Measurements from ENCODE around the gene LRIG2. TPM values are rescaled to one million over a fixed set of nuclear protein-coding genes. Genes with fewer than 3 reads are reported as not detected.
A peak's percentile ranks its signal among the peaks of the same experiment; 100 is the strongest.
"Not testable (repeated sequence)": the region's sequence is repeated elsewhere in the genome, so short reads cannot be mapped to it uniquely, and the experiment has no call there.

The LRIG2 gene
- total and polyA plus RNA-seq, 4 donors, result 1.8 to 24.7 (median 9.3) TPM

DNA sequence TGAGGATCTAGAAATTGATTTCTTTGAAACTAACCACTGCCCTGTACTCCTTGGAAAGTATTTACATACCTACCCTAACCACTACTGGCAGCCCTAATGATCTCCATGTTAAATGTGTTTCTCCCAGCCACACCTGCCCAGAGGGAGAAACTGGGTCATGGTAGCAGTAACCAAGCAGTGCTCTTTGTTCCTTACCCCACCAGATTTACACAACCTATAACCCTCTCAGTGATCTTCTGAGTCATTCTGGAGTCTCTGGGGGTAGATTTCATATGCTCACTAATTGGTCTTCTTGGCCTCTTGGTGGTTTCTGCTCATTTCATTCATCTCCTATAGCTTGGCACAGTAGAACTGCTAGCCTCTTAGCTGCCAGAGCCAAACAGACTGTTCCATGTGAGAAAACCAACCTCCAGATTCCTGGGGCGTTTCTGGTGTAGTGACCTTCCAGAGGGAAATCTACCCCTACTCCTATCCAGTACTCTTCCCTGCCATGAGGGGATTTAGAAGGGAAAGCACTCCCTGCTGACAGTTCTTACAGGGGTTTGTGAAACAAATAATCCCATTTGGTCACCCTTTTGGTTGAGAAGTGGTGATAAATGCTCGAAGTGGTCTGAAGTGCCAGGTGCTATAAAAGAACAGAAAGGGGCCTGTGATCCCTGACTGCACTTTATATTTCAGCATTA, 36.2 kb upstream of the LRIG2 start:
- intact Hi-C loops (cut with DNase I), result no loop called here
- no peaks in the 10 kb centered on the region for H3K9me3 ChIP-seq (ENCODE audit: control insufficient read depth, low read length)
- ATAC-seq (ENCODE audit: low FRiP score), result no peak
- 56 to 75% methylated on average over 2 of the region's 2 CpGs for WGBS, 2 donors
- H3K4me3 ChIP-seq (ENCODE audit: low read length in 2 of 2), result no peak overlapping the region
- H3K27me3 ChIP-seq (ENCODE audit: control insufficient read depth in 1 of 2, insufficient read depth in 2 of 2, low read length in 1 of 2), result no peaks in the 10 kb centered on the region
- H3K27ac ChIP-seq (ENCODE audit: low read depth in 1 of 2, low read length in 2 of 2), result no peak overlapping the region
- no peaks in the 10 kb centered on the region for H3K4me1 ChIP-seq (ENCODE audit: control insufficient read depth in 1 of 2, insufficient read depth in 2 of 2, low read length in 2 of 2)
- DNase-seq, result no peak
- no peaks in the 10 kb centered on the region for H3K36me3 ChIP-seq (ENCODE audit: control insufficient read depth in 1 of 2, insufficient read depth in 2 of 2, low read length in 1 of 2)

DNA sequence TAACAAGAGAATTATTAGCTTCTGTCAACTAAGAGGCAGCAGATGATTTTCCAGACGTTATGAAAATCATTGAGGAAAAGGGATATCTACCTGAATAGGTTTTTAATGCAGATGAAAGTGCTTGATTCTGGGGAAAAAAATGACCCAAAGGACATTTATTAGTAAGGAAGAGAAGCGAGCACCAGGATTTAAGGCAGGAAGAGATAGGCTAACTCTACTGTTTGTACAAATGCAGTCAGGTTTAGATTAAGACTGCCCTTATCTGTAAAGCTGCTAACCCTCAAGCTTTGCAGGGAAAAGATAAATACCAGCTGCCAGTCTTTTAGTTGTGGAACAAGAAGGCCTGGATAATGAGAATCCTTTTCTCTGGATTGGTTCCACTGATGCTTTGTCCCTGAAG, 33.0 kb upstream of the LRIG2 start:
- Histone ChIP-seq H3K27ac (ENCODE audit: low read depth in 1 of 2, low read length in 2 of 2) (no peak overlapping the region), H3K4me1 (ENCODE audit: control insufficient read depth in 1 of 2, insufficient read depth in 2 of 2, low read length in 2 of 2) (no peaks in the 10 kb centered on the region), H3K27me3 (ENCODE audit: control insufficient read depth in 1 of 2, insufficient read depth in 2 of 2, low read length in 1 of 2) (no peaks in the 10 kb centered on the region), H3K9me3 (ENCODE audit: control insufficient read depth, low read length) (no peaks in the 10 kb centered on the region), H3K36me3 (ENCODE audit: control insufficient read depth in 1 of 2, insufficient read depth in 2 of 2, low read length in 1 of 2) (no peaks in the 10 kb centered on the region), H3K4me3 (ENCODE audit: low read length in 2 of 2) (no peak overlapping the region)
- DNase-seq (no peak), ATAC-seq (ENCODE audit: low FRiP score) (no peak)
- 32 to 41% methylated on average over 2 of the region's 2 CpGs for WGBS, 2 donors
- intact Hi-C loops (cut with DNase I), result loop anchor here (5.0 kb wide), 2 partner anchors 83 to 233 kb away; partner anchors contain the start of gene SLC16A1 (in 1 of the 2)

DNA sequence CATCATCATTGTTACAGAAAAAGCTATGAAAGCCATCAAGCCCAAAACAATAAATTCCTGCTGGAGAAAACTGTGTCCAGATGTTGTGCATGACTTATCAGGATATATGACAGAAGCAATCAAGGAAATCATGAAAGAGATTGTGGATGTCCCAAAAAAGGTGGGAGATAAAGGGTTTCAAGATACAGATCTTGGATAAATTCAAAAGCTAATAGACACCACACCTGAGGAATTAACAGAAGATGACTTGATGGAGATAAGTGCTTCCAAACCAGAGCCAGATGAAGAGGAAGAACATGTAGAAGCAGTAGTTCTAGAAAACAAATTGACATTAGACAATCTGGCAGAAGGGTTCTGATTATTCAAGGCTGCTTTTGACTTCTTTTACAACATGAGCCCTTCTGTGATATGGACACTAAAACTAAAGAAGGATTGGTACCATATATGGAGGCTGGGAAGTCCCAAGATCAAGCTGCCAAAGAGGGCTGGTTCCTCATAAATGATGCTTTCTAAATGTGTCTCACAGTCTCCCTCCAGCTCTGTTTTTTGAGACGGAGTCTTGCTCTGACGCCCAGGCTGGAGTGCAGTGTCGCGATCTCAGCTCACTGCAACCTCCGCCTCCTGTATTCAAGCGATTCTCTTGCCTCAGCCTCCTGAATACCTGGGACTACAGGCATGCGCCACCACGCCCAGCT, 32.1 kb upstream of the LRIG2 start:
- intact Hi-C loops (cut with DNase I), result loop anchor here (5.0 kb wide), 2 partner anchors 84 to 234 kb away; partner anchors contain the start of gene SLC16A1 (in 1 of the 2)
- 76 to 80% methylated on average over 8 of the region's 8 CpGs for WGBS, 2 donors
- ATAC-seq (ENCODE audit: low FRiP score), result no peak

DNA sequence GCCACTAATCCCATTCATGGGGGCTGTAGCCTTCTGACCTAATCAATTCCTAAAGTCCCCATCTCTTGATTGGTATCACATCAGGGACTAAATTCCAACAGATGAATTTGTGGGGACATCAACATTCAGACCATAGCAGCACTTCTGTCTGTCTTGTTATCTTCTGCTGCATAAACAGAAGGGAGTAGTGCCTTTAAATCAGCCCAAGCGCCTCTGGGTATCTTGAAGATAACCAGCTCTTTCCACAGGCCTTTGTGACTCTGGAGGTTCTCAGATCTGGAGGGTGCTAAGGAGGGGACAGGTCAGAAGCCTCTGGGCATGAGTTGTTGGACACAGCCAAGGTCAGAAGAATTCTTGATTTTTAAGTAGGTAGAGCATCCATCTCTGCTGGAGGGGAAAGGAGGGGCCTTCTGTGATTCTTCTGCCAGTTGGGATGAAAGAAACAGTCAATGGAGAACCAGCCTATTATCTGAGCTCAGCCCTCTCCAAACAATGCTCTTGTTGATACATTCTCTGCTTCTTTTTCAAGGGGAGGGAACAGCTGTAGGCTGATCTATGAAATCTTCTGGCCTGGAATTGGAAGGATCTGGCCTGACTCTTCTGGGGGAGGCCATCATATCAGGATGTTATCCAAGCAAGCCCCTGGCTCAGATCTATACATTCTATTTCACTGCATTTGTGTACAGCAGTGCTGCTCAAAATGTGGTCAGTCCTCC, 31.3 kb upstream of the LRIG2 start:
- no peaks in the 10 kb centered on the region for H3K36me3 ChIP-seq (ENCODE audit: control insufficient read depth in 1 of 2, insufficient read depth in 2 of 2, low read length in 1 of 2)

More for the DNA sequence above, 32.1 kb upstream of the LRIG2 start:
- Histone ChIP-seq H3K36me3 (ENCODE audit: control insufficient read depth in 1 of 2, insufficient read depth in 2 of 2, low read length in 1 of 2) (no peaks in the 10 kb centered on the region), H3K9me3 (ENCODE audit: control insufficient read depth, low read length) (no peaks in the 10 kb centered on the region), H3K4me3 (ENCODE audit: low read length in 2 of 2) (no peak overlapping the region), H3K27ac (ENCODE audit: low read depth in 1 of 2, low read length in 2 of 2) (no peak overlapping the region), H3K4me1 (ENCODE audit: control insufficient read depth in 1 of 2, insufficient read depth in 2 of 2, low read length in 2 of 2) (no peaks in the 10 kb centered on the region), H3K27me3 (ENCODE audit: control insufficient read depth in 1 of 2, insufficient read depth in 2 of 2, low read length in 1 of 2) (no peaks in the 10 kb centered on the region)
- DNase-seq, result no peak

DNA sequence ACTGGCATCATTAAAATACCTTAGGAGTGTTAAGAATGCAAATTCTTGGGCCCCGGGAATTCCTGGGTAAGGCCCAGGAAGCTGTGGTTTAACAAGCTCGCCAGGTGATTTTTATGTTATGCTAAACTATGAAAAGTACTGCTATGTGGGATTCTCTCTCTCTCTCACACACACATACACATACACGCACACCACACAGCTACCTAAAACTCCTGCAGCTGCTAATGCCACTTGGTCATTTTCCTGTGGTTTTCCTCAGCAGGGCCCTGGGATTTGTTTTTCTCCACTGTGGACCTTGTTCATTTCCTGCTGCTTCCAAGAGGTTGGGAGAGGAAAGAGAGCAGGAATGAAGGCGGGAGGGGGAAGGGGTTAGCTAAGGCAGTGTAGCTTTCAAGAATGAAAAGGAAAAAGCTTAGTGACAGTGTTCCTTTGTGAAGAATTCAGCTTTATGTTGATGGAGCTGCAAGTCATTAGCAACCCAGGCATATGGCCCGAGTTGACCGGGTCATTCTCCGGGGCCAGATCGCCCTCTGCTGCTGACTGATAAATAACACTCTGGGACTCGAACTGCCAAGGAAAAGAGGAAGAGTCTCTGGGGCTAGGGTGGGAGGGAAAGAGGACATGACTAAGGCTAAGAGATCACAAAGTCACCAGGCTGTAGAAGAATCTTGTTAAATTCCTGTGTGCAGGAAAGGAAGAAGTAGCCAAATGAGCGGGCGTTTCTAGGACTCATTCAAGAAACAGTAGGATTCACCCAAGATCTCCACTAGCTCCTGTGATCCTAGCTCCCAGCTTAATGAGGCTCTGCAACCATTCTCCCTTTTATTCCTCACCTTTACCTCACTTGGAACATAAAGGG, 30.5 kb upstream of the LRIG2 start:
- H3K36me3 ChIP-seq (ENCODE audit: control insufficient read depth in 1 of 2, insufficient read depth in 2 of 2, low read length in 1 of 2), result no peaks in the 10 kb centered on the region
- H3K4me3 ChIP-seq (ENCODE audit: low read length in 2 of 2), result no peak overlapping the region
- intact Hi-C loops (cut with DNase I), result loop anchor here (1.0 to 5.0 kb wide), 6 partner anchors 85 to 326 kb away; partner anchors contain the start of gene SLC16A1 (in 1 of the 2)
- H3K27ac ChIP-seq (ENCODE audit: low read depth in 1 of 2, low read length in 2 of 2), result no peak overlapping the region
- H3K4me1 ChIP-seq (ENCODE audit: control insufficient read depth in 1 of 2, insufficient read depth in 2 of 2, low read length in 2 of 2), result no peaks in the 10 kb centered on the region
- no peaks in the 10 kb centered on the region for H3K9me3 ChIP-seq (ENCODE audit: control insufficient read depth, low read length)
- ATAC-seq (ENCODE audit: low FRiP score), result peak; percentile 91
- 19 to 26% methylated on average over 11 of the region's 11 CpGs for WGBS, 2 donors
- no peaks in the 10 kb centered on the region for H3K27me3 ChIP-seq (ENCODE audit: control insufficient read depth in 1 of 2, insufficient read depth in 2 of 2, low read length in 1 of 2)
- DNase-seq, result peak; percentile 83 to 90

More for the DNA sequence above, 31.3 kb upstream of the LRIG2 start:
- Histone ChIP-seq H3K4me1 (ENCODE audit: control insufficient read depth in 1 of 2, insufficient read depth in 2 of 2, low read length in 2 of 2) (no peaks in the 10 kb centered on the region), H3K9me3 (ENCODE audit: control insufficient read depth, low read length) (no peaks in the 10 kb centered on the region), H3K27me3 (ENCODE audit: control insufficient read depth in 1 of 2, insufficient read depth in 2 of 2, low read length in 1 of 2) (no peaks in the 10 kb centered on the region), H3K27ac (ENCODE audit: low read depth in 1 of 2, low read length in 2 of 2) (no peak overlapping the region), H3K4me3 (ENCODE audit: low read length in 2 of 2) (no peak overlapping the region)
- ATAC-seq (ENCODE audit: low FRiP score) (no peak), DNase-seq (no peak)
- 46 to 53% methylated on average over 1 of the region's 1 CpG for WGBS, 2 donors
- intact Hi-C loops (cut with DNase I), result loop anchor here (1.0 to 5.0 kb wide), 6 partner anchors 84 to 325 kb away; partner anchors contain the start of gene SLC16A1 (in 1 of the 2)

DNA sequence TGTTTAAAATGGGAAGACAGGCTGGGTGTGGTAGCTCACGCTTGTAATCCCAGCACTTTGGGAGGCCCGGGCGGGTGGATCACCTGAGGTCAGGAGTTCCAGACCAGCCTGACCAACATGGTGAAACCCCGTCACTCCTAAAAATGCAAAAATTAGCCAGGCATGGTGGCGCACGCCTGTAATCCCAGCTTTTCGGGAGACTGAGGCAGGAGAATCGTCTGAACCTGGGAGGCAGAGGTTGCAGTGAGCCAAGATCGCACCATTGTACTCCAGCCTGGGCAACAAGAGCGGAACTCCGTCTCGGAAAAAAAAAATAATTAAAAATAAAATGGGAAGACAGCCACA, 29.9 kb upstream of the LRIG2 start:
- WGBS, 2 donors, result 63 to 71% methylated on average over 12 of the region's 12 CpGs
- not testable (repeated sequence) for H3K4me1 ChIP-seq (ENCODE audit: control insufficient read depth in 1 of 2, insufficient read depth in 2 of 2, low read length in 2 of 2); H3K27ac ChIP-seq (ENCODE audit: low read depth in 1 of 2, low read length in 2 of 2); H3K9me3 ChIP-seq (ENCODE audit: control insufficient read depth, low read length); ATAC-seq (ENCODE audit: low FRiP score); H3K4me3 ChIP-seq (ENCODE audit: low read length in 2 of 2); DNase-seq; H3K36me3 ChIP-seq (ENCODE audit: control insufficient read depth in 1 of 2, insufficient read depth in 2 of 2, low read length in 1 of 2); H3K27me3 ChIP-seq (ENCODE audit: control insufficient read depth in 1 of 2, insufficient read depth in 2 of 2, low read length in 1 of 2)
- intact Hi-C loops (cut with DNase I), result loop anchor here (2.0 to 5.0 kb wide), 4 partner anchors 86 to 326 kb away; partner anchors contain the start of gene SLC16A1 (in 1 of the 2)

DNA sequence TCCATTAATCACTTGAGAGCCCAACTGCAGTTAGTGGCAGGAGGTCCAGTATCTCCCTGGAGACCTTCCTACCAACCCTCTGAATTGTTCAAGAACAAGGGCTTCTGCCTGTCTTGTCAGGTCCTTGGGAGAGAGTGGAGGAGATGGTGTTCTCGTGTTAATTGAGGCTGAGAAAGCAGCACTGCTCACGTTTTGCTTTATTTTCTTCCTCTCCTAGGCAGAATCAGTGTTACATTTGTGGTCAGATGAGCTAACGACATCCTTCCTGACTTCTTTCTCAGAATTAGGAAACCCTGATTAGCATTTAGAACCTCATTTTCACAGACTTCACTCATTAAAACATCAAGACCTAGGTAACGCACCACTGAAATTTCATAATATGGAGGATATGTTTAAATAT, 26.4 kb upstream of the LRIG2 start:
- intact Hi-C loops (cut with DNase I), result no loop called here
- ATAC-seq (ENCODE audit: low FRiP score) (no peak), DNase-seq (no peak)
- Histone ChIP-seq H3K4me1 (ENCODE audit: control insufficient read depth in 1 of 2, insufficient read depth in 2 of 2, low read length in 2 of 2) (no peaks in the 10 kb centered on the region), H3K4me3 (ENCODE audit: low read length in 2 of 2) (no peak overlapping the region), H3K27me3 (ENCODE audit: control insufficient read depth in 1 of 2, insufficient read depth in 2 of 2, low read length in 1 of 2) (no peaks in the 10 kb centered on the region), H3K9me3 (ENCODE audit: control insufficient read depth, low read length) (no peaks in the 10 kb centered on the region), H3K27ac (ENCODE audit: low read depth in 1 of 2, low read length in 2 of 2) (no peak overlapping the region), H3K36me3 (ENCODE audit: control insufficient read depth in 1 of 2, insufficient read depth in 2 of 2, low read length in 1 of 2) (no peaks in the 10 kb centered on the region)
- 65 to 76% methylated on average over 4 of the region's 4 CpGs for WGBS, 2 donors

DNA sequence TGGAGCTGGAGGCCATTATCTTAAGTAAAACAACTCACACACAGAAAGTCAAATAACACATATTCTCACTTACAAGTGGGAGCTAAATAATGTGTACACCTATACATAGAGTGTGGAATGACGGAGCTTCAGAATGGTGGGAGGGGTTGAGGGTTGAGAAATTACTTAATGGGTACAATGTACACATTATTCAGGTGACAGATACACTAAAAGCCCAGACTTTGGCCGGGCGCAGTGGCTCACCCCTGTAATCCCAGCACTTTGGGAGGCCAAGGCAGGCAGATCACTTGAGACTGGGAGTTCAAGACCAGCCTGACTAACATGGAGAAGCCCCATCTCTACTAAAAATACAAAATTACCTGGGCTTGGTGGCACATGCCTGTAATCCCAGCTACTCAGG, 24.9 kb upstream of the LRIG2 start:
- ATAC-seq (ENCODE audit: low FRiP score), result no peak
- Histone ChIP-seq H3K4me1 (ENCODE audit: control insufficient read depth in 1 of 2, insufficient read depth in 2 of 2, low read length in 2 of 2) (no peaks in the 10 kb centered on the region), H3K36me3 (ENCODE audit: control insufficient read depth in 1 of 2, insufficient read depth in 2 of 2, low read length in 1 of 2) (no peaks in the 10 kb centered on the region), H3K4me3 (ENCODE audit: low read length in 2 of 2) (no peak overlapping the region), H3K9me3 (ENCODE audit: control insufficient read depth, low read length) (no peaks in the 10 kb centered on the region), H3K27ac (ENCODE audit: low read depth in 1 of 2, low read length in 2 of 2) (no peak overlapping the region), H3K27me3 (ENCODE audit: control insufficient read depth in 1 of 2, insufficient read depth in 2 of 2, low read length in 1 of 2) (no peaks in the 10 kb centered on the region)
- 91% methylated on average over 3 of the region's 3 CpGs for WGBS, 2 donors
- intact Hi-C loops (cut with DNase I), result no loop called here
- DNase-seq, result no peak

All from aorta (tissue), 5 donors.